Measurements from ENCODE around the gene UVRAG. TPM values are rescaled to one million over a fixed set of nuclear protein-coding genes. Genes with fewer than 3 reads are reported as not detected.

The UVRAG gene
- total and polyA plus RNA-seq, 7 donors, result 6.2 to 16.8 (median 13.6) TPM

GRCh38 chr11:76064192-76064591 lies 249.2 kb downstream of the UVRAG start:
- peaks cover 0 to 24% of the 10 kb centered on the region in 2 donors for H3K36me3 ChIP-seq (ENCODE audit: insufficient read depth in 1 of 2, low read depth in 1 of 2)
- H3K4me1 ChIP-seq, result no peaks in the 10 kb centered on the region
- no peaks in the 10 kb centered on the region for H3K27me3 ChIP-seq (ENCODE audit: insufficient read depth in 3 of 3, low read length in 2 of 3)
- no peak overlapping the region for H3K4me3 ChIP-seq
- ATAC-seq (no peak), DNase-seq (no peak)
- TF ChIP-seq CTCF (IDR thresholded peaks at IDR 0.05), result no peak
- no peak overlapping the region for H3K27ac ChIP-seq
- 82 to 86% (median 85%) methylated on average over 3 of the region's 3 CpGs for WGBS, 3 donors
- no peaks in the 10 kb centered on the region for H3K9me3 ChIP-seq
- intact Hi-C loops (cut with DNase I), result no loop called here

DNA sequence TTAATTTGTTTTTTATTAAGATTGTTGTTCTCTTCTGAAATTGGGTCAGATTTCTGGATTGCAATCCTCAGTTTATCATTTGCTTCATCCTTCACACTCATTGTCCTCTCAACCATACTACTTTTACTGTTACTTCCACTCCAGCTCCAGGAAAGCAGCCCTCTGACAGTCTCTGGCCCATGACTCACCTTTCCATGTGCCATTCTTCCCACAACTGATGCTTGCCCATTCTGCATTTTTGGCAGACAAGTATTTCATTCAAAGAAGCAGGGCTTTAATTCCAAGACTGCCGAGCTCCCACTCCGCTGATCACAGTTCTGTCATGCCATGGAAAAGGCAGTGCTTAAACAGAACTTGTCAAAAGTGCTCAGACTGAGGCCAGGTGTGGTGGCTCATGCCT lies 252.1 kb downstream of the UVRAG start:
- H3K36me3 ChIP-seq (ENCODE audit: insufficient read depth in 1 of 2, low read depth in 1 of 2), result peaks cover 0 to 24% of the 10 kb centered on the region in 2 donors
- DNase-seq (no peak), ATAC-seq (no peak)
- H3K4me1 ChIP-seq, result no peaks in the 10 kb centered on the region
- H3K9me3 ChIP-seq, result no peaks in the 10 kb centered on the region
- H3K4me3 ChIP-seq, result no peak overlapping the region
- no peak overlapping the region for H3K27ac ChIP-seq
- 82 to 91% (median 88%) methylated on average over 2 of the region's 2 CpGs for WGBS, 3 donors
- intact Hi-C loops (cut with DNase I), result no loop called here
- no peak for TF ChIP-seq CTCF (IDR thresholded peaks at IDR 0.05)
- no peaks in the 10 kb centered on the region for H3K27me3 ChIP-seq (ENCODE audit: insufficient read depth in 3 of 3, low read length in 2 of 3)

- intact Hi-C loops (cut with DNase I), result no loop called here
- no peak for TF ChIP-seq CTCF (IDR thresholded peaks at IDR 0.05)
- Histone ChIP-seq H3K27me3 (ENCODE audit: insufficient read depth in 3 of 3, low read length in 2 of 3) (no peaks in the 10 kb centered on the region), H3K9me3 (no peaks in the 10 kb centered on the region), H3K4me3 (no peak overlapping the region), H3K4me1 (peaks cover 3% of the 10 kb centered on the region), H3K36me3 (ENCODE audit: insufficient read depth in 1 of 2, low read depth in 1 of 2) (peaks cover 0 to 24% of the 10 kb centered on the region in 2 donors), H3K27ac (no peak overlapping the region)
- no peak for DNase-seq
- ATAC-seq, result no peak
These were observed 254.0 kb downstream of the UVRAG start for GRCh38 chr11:76069001-76069400.

GRCh38 chr11:76071090-76071489 lies 256.1 kb downstream of the UVRAG start:
- no peaks in the 10 kb centered on the region for H3K27me3 ChIP-seq (ENCODE audit: insufficient read depth in 3 of 3, low read length in 2 of 3)
- H3K9me3 ChIP-seq, result no peaks in the 10 kb centered on the region
- DNase-seq (no peak), ATAC-seq (no peak)
- peaks cover 0 to 19% of the 10 kb centered on the region in 2 donors for H3K36me3 ChIP-seq (ENCODE audit: insufficient read depth in 1 of 2, low read depth in 1 of 2)
- H3K4me1 ChIP-seq, result peaks cover 12% of the 10 kb centered on the region
- TF ChIP-seq CTCF (IDR thresholded peaks at IDR 0.05), result no peak
- no peak overlapping the region for H3K27ac ChIP-seq
- intact Hi-C loops (cut with DNase I), result no loop called here
- no peak overlapping the region for H3K4me3 ChIP-seq

GRCh38 chr11:76073724-76074123 lies 258.7 kb downstream of the UVRAG start:
- Histone ChIP-seq H3K27ac (no peak overlapping the region), H3K27me3 (ENCODE audit: insufficient read depth in 3 of 3, low read length in 2 of 3) (no peaks in the 10 kb centered on the region), H3K4me3 (no peak overlapping the region), H3K4me1 (peaks cover 12% of the 10 kb centered on the region), H3K9me3 (no peaks in the 10 kb centered on the region), H3K36me3 (ENCODE audit: insufficient read depth in 1 of 2, low read depth in 1 of 2) (no peaks in the 10 kb centered on the region)
- intact Hi-C loops (cut with DNase I), result no loop called here
- ATAC-seq (peak in 2 of 4 donors; percentile 46 to 49), DNase-seq (no peak)
- WGBS, 3 donors, result 63 to 66% (median 64%) methylated on average over 1 of the region's 1 CpG
- TF ChIP-seq CTCF (IDR thresholded peaks at IDR 0.05), result no peak
